GM12892 (cell line): ENCODE data around the gene ANO4.

Experiments
- POLR2A ChIP-seq: IDR thresholded peaks from 2 replicates; pipeline ENCODE4 v1.6.1; 2011; ENCODE audit warnings: low read depth, low read length, control low read depth
- POLR2AphosphoS5 ChIP-seq: IDR thresholded peaks from 2 replicates; pipeline ENCODE4 v1.6.1; 2011; ENCODE audit warnings: low read depth, low read length, control low read depth
- TAF1 ChIP-seq: IDR thresholded peaks from 2 replicates; pipeline ENCODE4 v1.6.1; 2011; ENCODE audit warnings: low read depth, mild to moderate bottlenecking, control low read depth, low read length, borderline replicate concordance

- no peak for TF ChIP-seq POLR2AphosphoS5
- TF ChIP-seq POLR2A = no peak
- TF ChIP-seq TAF1 = no peak
These were observed 378.7 kb downstream of the ANO4 start for GRCh38 chr12:101173197-101173749.
